ENCODE results near the gene THTPA. TPM values are rescaled to one million over a fixed set of nuclear protein-coding genes. Genes with fewer than 3 reads are reported as not detected.

The THTPA gene
- total RNA-seq, 1 donor from 2014 or later: 7.6 TPM

Other genes starting within 250 kb of the THTPA start
- 29.1 TPM for gene BCL2L2, start 249.4 kb upstream of the THTPA start, total RNA-seq
- 77.7 TPM for gene PABPN1, start 234.8 kb upstream of the THTPA start, total RNA-seq
- 2.0 TPM for gene SLC22A17, start 203.4 kb upstream of the THTPA start, total RNA-seq
- 27.6 TPM for gene EFS, start 191.1 kb upstream of the THTPA start, total RNA-seq
- not detected for gene IL25, start 183.5 kb upstream of the THTPA start, total RNA-seq
- gene CMTM5, start 179.2 kb upstream of the THTPA start, total RNA-seq: not detected
- not detected for gene MYH6, start 148.0 kb upstream of the THTPA start, total RNA-seq
- gene MYH7, start 120.6 kb upstream of the THTPA start, total RNA-seq: 0.72 TPM
- 20.4 TPM for gene NGDN, start 86.6 kb upstream of the THTPA start, total RNA-seq
- 0.44 TPM for gene ZFHX2, start 4.5 kb upstream of the THTPA start, total RNA-seq
- 81.3 TPM for gene AP1G2, start 11.5 kb downstream of the THTPA start, total RNA-seq
- gene JPH4, start 22.5 kb downstream of the THTPA start, total RNA-seq: 0.04 TPM
- gene DHRS2, start 80.1 kb downstream of the THTPA start, total RNA-seq: not detected

Measured in esophagus mucosa (tissue), 1 donor.